ENCODE measurements around the gene SHISA9.

GRCh38 chr16:13120091-13120490, 218.7 kb downstream of the SHISA9 start:
- TF ChIP-seq CTCF (conservative IDR thresholded peaks at IDR 0.05; ENCODE audit: low read length), result no peak
- TF ChIP-seq EZH2phosphoT487 (IDR thresholded peaks at IDR 0.05; ENCODE audit: borderline replicate concordance, low read depth, low read length), result no peak
